Measurements from ENCODE around the gene KRTAP5-2. TPM values are rescaled to one million over a fixed set of nuclear protein-coding genes. Genes with fewer than 3 reads are reported as not detected.

Gene KRTAP5-2
- total and polyA plus RNA-seq, 2 of the 8 experiments (the other 6 are each of a cell fraction or from before 2014, with no cell fraction given), result not detected

- H3K14ac ChIP-seq (ENCODE audit: insufficient read length), result no peak overlapping the region
- peak in 1 of 2 experiments; percentile 83 for DNase-seq (ENCODE audit: low read depth in 1 of 2, low spot score in 2 of 2)
Observed at GRCh38 chr11:1573903-1574237, 24.2 kb downstream of the KRTAP5-2 start.

More at GRCh38 chr11:1573903-1574237, 24.2 kb downstream of the KRTAP5-2 start:
- no peaks in the 10 kb centered on the region for H3K36me3 ChIP-seq (ENCODE audit: control insufficient read depth in 2 of 4, insufficient read depth in 4 of 4, low read length in 3 of 4)
- H4K20me1 ChIP-seq (replicated peaks in 1 of 2; ENCODE audit: control insufficient read depth in 1 of 2, insufficient read depth in 2 of 2, low read length in 2 of 2), result peaks cover 2 to 18% of the 10 kb centered on the region in 2 experiments
- H3K27ac ChIP-seq (ENCODE audit: low read depth, low read length), result no peak overlapping the region
- H4K5ac ChIP-seq (ENCODE audit: insufficient read length, low read depth, low read length), result no peak overlapping the region
- peak overlapping the region in 1 of 4 experiments; percentile 71; a peak in 4 of 8 replicates for H3K4me3 ChIP-seq (ENCODE audit: extremely low read depth in 1 of 4, insufficient read depth in 2 of 4, low read depth in 3 of 4, low read length in 4 of 4)
- H4K91ac ChIP-seq (replicated peaks; ENCODE audit: insufficient read length, low read length), result no peak overlapping the region
- ChIA-PET CTCF (ENCODE audit: partially characterized antibody) (interaction anchor here (0.7 to 8.2 kb wide), 17 partner anchors 9 to 109 kb away, joined by 3 to 144 read pairs (median 7); partner anchors contain the start of genes KRTAP5-1 and KRTAP5-2), POLR2A (ENCODE audit: partially characterized antibody) (interaction anchor here (1.3 to 2.6 kb wide), 5 partner anchors 9 to 26 kb away, joined by 5 to 34 read pairs (median 6); no protein-coding TSS in a partner anchor)
- H3K4me2 ChIP-seq (ENCODE audit: insufficient read depth in 1 of 2, low read depth in 2 of 2, low read length in 2 of 2), result peak overlapping the region; percentile 48 to 79
- H3K23me2 ChIP-seq (ENCODE audit: low read depth, low read length), result no peaks in the 10 kb centered on the region; the same call in 1 of the 2 replicates
- H3K23ac ChIP-seq (ENCODE audit: insufficient read length), result no peak overlapping the region
- H3K79me2 ChIP-seq (ENCODE audit: control insufficient read depth in 1 of 2, insufficient read depth in 2 of 2, low read length in 2 of 2), result no peaks in the 10 kb centered on the region
- no peak for FAIRE-seq
- no peak overlapping the region for H2BK20ac ChIP-seq (ENCODE audit: low read length)
- TF ChIP-seq SUZ12 (IDR thresholded peaks at IDR 0.05; ENCODE audit: low read length), result 0 out of 2 replicates have a peak, but pooled peaks have one; percentile 43
- TF ChIP-seq USF2 (IDR thresholded peaks at IDR 0.05; ENCODE audit: low read length), result no peak
- H2BK15ac ChIP-seq (ENCODE audit: low read length), result no peak overlapping the region
- no peak overlapping the region for H2BK5ac ChIP-seq (ENCODE audit: low read depth, low read length)
- no peak overlapping the region for H3K56ac ChIP-seq (replicated peaks; ENCODE audit: insufficient read length, low read depth, low read length)
- no peaks in the 10 kb centered on the region for H3K79me1 ChIP-seq (ENCODE audit: low read depth, low read length)
- 0 out of 2 replicates have a peak overlapping the region, but pooled peaks have one; percentile 2 for H3K18ac ChIP-seq (ENCODE audit: extremely low read depth, low read length)
- H2BK12ac ChIP-seq (ENCODE audit: low read depth, low read length), result no peak overlapping the region
- WGBS, 2 experiments (ENCODE audit: extremely low coverage in 1 of 2, insufficient coverage in 1 of 2, insufficient read length in 1 of 2, insufficient replicate concordance in 2 of 2, low coverage in 1 of 2, low lambda C conversion rate in 2 of 2, missing lambda C conversion rate in 1 of 2), result 6% methylated on average over 6 of the region's 7 CpGs; no CpG with 5 or more reads in 1 of the 2 experiments
- H3K27me3 ChIP-seq (replicated peaks in 1 of 4; ENCODE audit: control insufficient read depth in 3 of 4, extremely low read depth in 1 of 4, insufficient read depth in 3 of 4, low read length in 3 of 4), result peaks cover 18 to 54% (median 46%) of the 10 kb centered on the region in 4 experiments
- H3K9me3 ChIP-seq (ENCODE audit: insufficient read depth in 2 of 2, low read depth in 1 of 2, low read length in 1 of 2), result peaks cover 0 to 6% of the 10 kb centered on the region in 2 experiments; a peak in 2 of 4 replicates
- H2BK120ac ChIP-seq (replicated peaks; ENCODE audit: low read depth, low read length), result no peak overlapping the region
- no peak overlapping the region for H3K4ac ChIP-seq (replicated peaks; ENCODE audit: insufficient read length, low read depth, low read length)
- peaks cover 0 to 32% (median 17%) of the 10 kb centered on the region in 4 experiments; a peak in 6 of 7 replicates for H3K4me1 ChIP-seq (replicated peaks in 1 of 4; ENCODE audit: control insufficient read depth in 3 of 4, insufficient read depth in 4 of 4, low read length in 3 of 4)
- H2AK5ac ChIP-seq (ENCODE audit: low read depth, low read length), result no peak overlapping the region
- H4K8ac ChIP-seq (ENCODE audit: extremely low read depth, insufficient read depth, low read length), result 0 out of 2 replicates have a peak overlapping the region, but pooled peaks have one; percentile 31
- no peak overlapping the region for H2AFZ ChIP-seq (ENCODE audit: low read length)
- H3K9ac ChIP-seq (replicated peaks in 1 of 4; ENCODE audit: extremely low read depth in 1 of 4, low read depth in 3 of 4, low read length in 3 of 4), result no peak overlapping the region

Data from H1 (cell line).